DMS53 treated with DMSO at 0.1 percent for 48 hours (cell line): ENCODE results near the gene ZNF519.
A peak's percentile ranks its signal among the peaks of the same experiment; 100 is the strongest.

ENCODE experiments used
- DNase-seq: peaks from one replicate; lab custom pipeline; 2025; ENCODE audit not compliant: unreplicated experiment; lab: John Stamatoyannopoulos, UW

Gene ZNF519

GRCh38 chr18:14098428-14098827 is 33.8 kb downstream of the ZNF519 start:
- DNase-seq: no peak

GRCh38 chr18:14097761-14098160 is 34.5 kb downstream of the ZNF519 start:
- DNase-seq: no peak

- DNase-seq: no peak
Observed at GRCh38 chr18:14093307-14093915, 38.8 kb downstream of the ZNF519 start.

- no peak for DNase-seq
Observed at GRCh38 chr18:14092625-14093306, 39.5 kb downstream of the ZNF519 start.

- no peak for DNase-seq
Observed at GRCh38 chr18:14089781-14090180, 42.5 kb downstream of the ZNF519 start.

GRCh38 chr18:14089191-14089590 is 43.0 kb downstream of the ZNF519 start:
- no peak for DNase-seq

GRCh38 chr18:14086458-14087231 is 45.6 kb downstream of the ZNF519 start:
- peak; percentile 62 for DNase-seq

- no peak for DNase-seq
Observed at GRCh38 chr18:14085770-14086457, 46.3 kb downstream of the ZNF519 start.

- no peak for DNase-seq
Observed at GRCh38 chr18:14075196-14075595, 57.0 kb downstream of the ZNF519 start.

GRCh38 chr18:14074187-14074586 is 58.0 kb downstream of the ZNF519 start:
- DNase-seq: no peak

- DNase-seq: no peak
Observed at GRCh38 chr18:14053661-14054060, 78.6 kb downstream of the ZNF519 start.
